Activated CD4-positive, alpha-beta T cell treated with anti-CD3 and anti-CD28 coated beads, Interleukin-2, amount 50 U/mL, for 24 hours (primary cell): ENCODE measurements around the gene SLC1A3.
"Not testable (repeated sequence)": the region's sequence is repeated elsewhere in the genome, so short reads cannot be mapped to it uniquely, and the experiment has no call there.

ENCODE experiments used
- DNase-seq, 2 donors: peaks; one replicate each; pipeline ENCODE4 v3.0.0-alpha.2; 2020; ENCODE audit warnings: low read depth in 1 of 2, low spot score in 1 of 2

SLC1A3 gene

DNA sequence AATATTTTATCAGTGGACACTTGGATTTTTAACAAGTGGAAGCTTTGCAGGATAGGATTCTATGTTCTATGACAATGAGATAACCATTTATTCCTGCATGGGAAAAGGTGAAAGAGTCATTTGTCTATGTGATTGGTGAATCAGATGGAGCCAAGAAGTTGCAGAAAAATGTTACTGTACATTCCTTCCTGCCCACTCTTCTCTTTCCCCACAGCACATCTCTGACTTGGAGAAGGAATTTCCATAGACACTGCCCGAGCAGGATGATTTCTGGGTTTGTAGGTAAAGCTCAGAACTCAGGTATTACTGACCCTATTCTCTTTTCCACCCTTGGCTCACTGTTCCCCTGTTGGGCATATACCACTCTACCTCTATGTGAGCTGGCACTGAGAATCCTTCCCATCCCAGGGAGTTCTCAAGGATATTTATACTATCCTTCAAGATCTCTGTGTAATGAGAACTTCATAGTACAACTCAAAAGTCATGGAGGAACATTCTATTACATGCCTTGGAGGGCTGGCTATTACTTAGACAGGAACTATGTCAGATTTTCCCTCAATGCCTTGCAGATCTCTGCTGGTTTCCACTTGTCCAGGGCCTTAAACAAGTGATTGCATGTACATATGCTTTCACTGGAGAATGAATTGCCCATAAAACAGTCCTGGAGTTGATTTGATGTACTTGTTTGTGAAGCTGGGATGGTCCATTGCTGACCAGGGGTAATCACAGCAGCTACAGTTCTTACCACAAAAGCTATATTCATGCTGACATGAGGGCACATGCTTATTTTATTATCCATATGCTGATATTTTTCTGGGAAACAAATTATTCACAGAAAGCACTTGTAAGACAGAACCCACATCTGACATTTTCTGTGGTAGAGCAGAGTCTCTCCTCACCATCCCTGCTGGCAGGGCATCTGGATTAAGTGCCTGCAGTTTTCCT lies 24.1 kb downstream of the SLC1A3 start:
- DNase-seq = no peak

DNA sequence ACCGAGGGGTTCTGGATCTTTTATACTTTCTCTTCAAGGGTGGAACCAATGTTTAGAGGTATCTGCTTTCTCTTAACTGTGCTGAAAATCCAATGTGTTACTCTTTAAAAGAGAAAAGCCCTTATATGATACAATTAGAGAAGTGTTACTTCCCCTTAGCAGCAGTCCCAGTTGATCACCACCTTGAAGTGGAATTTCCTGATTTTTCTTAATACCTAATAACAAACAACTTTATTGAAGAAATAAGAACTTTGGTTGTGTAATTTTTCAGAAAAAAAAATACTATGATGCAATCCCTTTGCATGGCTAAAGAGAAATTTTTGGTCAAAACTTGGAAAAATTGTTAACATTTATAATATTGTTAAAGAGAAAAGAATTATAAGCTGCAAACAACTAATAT lies 24.7 kb downstream of the SLC1A3 start:
- DNase-seq = no peak

DNA sequence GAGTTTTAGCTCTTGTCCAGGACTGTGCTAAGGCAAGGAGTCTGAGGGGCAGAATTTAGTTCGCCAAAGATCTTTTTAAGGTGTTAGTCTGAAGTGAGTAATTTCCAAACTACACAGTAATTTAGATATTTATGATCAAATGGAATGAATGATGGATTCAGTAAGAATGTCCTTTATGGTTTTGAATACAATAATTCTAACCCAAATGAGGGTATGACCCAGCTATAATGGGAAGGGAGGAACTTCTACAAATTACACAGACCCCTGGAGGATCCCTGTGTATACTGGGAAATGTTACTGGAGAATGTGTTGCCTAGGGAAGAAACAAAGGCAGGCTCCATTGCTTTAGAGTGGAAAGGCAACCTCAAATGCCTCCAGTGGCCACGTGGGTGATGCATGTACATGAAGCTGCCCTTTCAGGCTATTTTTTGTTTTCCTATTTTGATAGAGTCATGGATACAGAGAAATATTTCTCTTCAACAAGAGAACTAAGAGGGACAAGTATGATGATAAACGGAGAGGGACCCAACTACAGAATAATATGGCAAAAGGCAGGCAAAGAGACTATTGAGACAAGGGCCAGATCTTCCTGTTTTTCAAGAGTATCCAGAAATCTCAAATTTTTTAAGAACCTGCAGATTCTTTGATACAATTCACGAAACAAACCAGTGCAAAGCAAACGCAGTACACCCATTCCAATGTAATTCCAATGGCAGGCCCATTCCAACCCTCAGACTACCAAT lies 25.4 kb downstream of the SLC1A3 start:
- DNase-seq = no peak

GRCh38 chr5:36632363-36632664 lies 25.9 kb downstream of the SLC1A3 start:
- DNase-seq = no peak

DNA sequence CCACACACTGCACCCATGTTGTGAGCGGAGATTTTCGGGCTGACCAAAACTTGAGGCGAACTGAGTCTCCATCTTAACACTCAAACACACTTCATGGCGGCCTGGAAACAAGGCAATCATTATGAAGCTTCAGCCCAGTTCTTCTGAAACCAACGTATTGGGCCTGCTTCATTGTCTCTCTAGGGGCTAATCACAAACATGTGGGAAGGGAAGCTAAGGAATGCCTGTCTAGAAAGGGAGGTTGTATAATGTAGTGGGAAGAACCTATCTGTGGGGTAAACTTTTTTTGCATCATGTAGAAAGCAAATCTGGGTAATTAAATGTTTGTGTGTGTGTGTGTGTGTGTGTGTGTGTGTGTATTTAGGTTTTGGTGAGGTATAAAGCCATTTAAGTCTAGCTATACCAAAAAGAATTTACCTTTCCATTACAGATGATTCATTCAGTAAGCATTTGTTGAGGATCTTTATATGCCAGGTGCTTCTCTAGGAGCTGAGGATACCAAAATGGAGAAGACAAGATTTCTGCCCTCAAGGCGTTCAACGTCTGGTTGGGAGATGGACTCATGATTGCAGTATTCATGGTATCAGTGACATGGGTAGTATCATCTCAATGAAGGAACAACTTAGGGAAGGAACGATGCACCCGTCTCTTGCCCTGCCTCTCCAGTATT lies 29.4 kb downstream of the SLC1A3 start:
- no peak for DNase-seq

DNA sequence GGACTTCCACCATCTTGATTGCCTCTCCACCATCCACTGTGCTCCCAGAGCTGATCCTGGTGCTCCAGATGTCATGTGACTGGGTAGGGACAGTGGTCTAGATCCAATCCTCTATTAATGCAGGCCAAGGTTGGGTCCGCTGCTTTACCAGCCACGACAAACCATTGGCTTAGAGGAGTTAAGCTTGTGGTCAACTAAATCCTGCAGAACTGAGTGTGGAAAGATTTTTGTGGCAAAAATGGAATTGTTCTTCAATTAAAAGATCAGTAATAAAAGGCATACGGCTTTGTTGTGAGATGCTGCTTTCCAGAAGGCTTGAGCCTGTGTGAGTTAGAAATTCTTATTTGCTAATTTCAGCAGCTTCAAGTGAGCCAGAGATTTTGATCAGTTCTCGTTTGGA lies 30.7 kb downstream of the SLC1A3 start:
- DNase-seq = no peak

- DNase-seq = no peak
Observed at GRCh38 chr5:36637516-36637915, 31.1 kb downstream of the SLC1A3 start.

- no peak for DNase-seq
Observed at GRCh38 chr5:36638056-36638455, 31.6 kb downstream of the SLC1A3 start.

DNA sequence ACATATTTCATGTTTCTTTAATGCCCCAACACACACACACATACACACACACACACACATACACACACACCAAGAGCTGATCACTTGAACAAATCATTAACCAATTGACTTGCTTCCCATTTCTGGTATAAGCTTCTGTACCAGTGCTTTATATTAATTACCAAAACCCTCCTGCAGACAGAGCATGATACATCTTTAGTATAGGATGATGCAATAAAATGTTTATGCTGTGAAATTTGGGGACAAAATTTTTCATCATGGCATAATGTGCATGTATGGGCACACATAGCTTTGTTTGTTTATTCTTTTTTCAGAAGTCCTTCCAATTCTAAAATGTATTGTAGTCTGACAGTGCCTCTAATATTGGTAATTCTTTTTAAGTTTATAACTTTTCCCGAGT lies 34.5 kb downstream of the SLC1A3 start:
- no peak for DNase-seq

DNA sequence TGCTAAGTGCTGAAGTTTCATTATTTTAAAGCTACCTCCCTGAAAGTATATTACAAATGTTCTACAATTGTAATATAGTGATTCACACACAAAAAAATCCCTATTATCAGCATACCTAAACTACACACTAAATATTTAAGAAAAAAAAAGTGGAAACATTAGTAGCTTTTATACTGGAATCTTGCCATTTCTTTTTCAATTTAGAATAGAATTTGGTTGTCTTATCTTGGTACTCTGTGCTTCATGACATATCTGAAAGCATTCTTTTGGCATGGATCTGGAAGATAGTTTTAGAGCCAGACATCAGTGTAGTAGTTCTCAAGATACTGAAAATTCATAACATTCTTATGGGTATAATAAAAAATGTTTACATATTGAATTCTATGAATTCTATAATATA lies 35.0 kb downstream of the SLC1A3 start:
- no peak for DNase-seq

DNA sequence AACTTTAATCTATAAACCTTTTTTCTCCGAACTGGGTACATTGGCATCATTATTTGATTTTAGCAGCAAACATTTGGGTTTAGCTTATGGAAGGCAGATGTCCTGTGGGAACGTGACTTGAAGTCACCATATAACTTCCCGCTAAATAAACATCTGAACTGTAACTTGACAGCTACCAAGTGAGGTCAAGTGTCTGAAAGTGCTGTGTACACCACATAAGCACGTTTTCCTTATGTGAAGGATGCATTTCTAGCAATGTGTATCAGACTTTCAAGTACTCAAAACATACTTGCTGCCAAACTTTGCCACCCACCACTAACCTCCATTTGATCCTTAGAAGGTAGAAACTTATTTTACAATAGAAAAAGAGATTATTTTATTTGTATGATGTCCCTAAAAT lies 35.7 kb downstream of the SLC1A3 start:
- no peak for DNase-seq

- DNase-seq = no peak
Observed at GRCh38 chr5:36643162-36643561, 36.8 kb downstream of the SLC1A3 start.

GRCh38 chr5:36643841-36644240 lies 37.4 kb downstream of the SLC1A3 start:
- DNase-seq = not testable (repeated sequence)

DNA sequence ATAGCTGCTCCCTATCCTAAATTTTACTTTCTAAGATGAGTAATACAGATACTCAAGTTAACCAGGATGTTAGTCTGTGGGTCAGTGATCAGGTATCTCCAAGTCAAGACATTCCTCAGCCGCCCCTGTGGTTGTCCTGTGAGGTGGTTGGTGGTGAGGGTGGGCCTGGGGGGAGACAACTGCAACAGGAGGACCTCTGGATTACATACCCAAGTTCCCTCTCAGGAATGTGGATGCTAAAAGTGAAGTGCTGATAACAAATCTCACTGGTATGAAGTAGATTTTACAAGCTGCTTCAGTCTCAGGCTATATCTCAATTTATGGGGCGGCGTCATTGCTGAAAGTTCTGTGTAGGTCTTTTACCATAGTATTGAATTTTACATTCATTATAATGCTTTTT lies 38.3 kb downstream of the SLC1A3 start:
- DNase-seq = no peak

GRCh38 chr5:36646100-36646499 lies 39.7 kb downstream of the SLC1A3 start:
- no peak for DNase-seq

- DNase-seq = no peak
Observed at GRCh38 chr5:36646507-36647023, 40.2 kb downstream of the SLC1A3 start.

DNA sequence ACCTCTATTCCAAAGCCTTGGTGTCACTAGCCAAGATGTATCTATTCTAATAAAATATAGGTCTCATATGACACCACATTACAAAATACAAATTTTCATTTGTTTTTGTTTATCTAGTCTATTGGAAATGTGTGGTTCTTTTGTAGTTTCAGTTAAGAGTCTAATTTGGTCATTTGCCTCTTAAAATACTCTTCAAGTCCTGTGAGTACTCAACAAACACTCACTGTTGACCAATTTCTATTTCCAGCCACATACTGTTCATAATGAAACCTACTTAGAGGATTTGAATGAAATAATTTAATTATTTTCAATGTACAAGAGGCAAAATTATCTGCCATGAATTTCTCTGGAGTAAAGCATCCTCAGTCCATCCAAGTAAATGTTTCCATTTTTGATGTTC lies 40.6 kb downstream of the SLC1A3 start:
- DNase-seq = no peak

- no peak for DNase-seq
Observed at GRCh38 chr5:36648426-36648825, 42.0 kb downstream of the SLC1A3 start.

DNA sequence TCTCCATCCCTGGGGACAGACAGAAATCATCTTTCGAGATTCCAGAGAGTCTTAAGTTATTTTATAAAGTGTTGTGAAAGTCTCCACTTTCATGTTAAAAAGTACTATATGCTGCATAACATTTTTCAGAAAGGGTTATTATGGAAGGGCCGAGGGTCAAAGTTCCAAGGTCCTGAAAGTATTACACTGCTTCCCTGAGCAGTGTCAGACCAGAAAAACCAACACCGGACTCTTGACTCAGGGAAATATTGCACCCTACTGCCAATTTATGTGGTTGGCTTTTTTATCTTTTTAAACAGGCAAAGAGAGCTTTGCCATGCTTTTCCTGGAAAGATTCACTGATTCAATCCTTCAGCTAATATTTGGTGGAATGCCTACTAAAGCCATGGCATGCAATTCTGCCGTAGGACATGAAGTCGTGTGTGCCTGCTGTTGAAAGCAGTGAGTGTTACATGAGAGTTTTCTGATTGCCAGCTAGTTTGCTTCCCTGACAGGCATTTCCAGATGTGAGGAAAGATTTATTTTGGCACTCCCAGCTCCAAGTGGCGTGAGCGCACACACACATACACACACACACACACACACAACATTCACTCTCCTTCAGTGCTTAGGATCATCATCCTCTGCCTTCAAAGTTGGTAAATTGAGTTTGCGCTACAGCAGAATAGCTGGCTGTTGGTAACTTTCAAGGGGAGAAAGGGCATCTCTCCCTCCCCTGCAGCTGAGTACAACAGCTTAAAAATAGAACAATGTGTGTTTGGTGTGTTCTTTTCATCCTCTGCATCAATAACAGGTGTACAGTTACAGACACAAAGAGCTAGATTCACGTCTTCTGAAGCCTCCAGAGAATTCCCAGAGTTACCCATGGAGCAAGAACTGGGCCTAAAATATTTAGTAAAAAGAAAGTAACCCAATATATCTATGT lies 45.6 kb downstream of the SLC1A3 start:
- DNase-seq = no peak

DNA sequence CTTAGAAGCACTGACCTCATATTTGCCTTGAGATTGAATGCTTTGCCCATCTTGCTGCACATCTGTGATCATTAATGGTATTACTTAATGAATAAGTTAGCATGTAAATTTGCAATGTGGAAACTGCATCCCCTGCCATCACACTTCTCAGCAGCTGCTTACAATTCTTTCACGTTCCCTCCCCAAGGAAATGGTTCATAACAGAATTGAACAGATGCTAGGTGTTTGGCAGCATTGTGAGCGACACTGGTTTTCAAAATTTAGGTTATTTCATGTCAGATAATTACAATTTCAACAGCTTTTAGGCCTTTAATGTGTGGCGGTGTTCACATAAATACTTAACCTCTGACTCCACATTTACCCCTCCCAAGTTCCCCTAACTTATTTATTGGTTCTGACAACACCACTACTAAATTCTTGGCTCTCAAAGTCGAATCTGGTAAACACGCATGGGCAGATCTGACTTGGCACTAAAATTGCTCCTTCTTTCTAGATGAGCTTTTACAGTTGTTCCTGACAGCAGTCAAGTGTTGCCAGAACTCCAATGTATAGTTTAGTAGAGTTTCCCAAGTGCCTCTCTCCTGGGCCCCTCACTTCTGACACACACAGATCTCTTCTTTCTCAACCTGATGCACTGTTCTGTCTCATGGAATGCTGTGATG lies 46.8 kb downstream of the SLC1A3 start:
- no peak for DNase-seq
